HG02870 (cell line): ENCODE results near the gene STRADA.

ENCODE experiments used
- ATAC-seq: cut with Tn5 transposase; IDR thresholded peaks from one replicate; pipeline ENCODE4 v1.9.1; 2021; ENCODE audit warnings: mild to moderate bottlenecking, moderate library complexity; ENCODE audit not compliant: unreplicated experiment

STRADA gene

DNA sequence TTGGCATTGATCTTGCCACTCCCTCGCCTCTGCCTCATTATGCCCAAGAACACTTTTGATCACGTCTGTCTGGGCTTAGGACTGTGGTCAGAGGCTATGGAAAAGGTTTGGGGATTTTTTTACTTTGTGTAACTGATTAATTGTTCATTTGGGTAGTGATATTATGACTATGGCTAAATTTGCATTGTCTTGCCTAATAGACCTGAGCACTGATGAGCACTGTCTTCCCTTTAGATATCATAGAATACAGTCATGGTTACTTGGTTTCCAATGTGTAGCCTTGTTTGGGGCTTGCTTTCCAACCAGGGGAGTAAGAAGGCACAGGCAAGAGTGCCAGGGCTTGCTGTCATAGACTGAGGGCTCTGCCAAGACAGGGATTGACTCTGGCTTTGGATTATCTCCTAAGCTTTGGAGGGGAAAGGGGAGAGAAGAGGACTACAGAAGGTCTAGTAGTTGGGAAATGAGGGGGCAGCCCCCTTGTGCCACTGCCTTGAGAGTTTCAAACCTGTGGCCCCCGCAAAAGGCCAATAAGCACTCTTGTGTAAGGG is 55.4 kb downstream of the STRADA start:
- peak; percentile 51 for ATAC-seq

DNA sequence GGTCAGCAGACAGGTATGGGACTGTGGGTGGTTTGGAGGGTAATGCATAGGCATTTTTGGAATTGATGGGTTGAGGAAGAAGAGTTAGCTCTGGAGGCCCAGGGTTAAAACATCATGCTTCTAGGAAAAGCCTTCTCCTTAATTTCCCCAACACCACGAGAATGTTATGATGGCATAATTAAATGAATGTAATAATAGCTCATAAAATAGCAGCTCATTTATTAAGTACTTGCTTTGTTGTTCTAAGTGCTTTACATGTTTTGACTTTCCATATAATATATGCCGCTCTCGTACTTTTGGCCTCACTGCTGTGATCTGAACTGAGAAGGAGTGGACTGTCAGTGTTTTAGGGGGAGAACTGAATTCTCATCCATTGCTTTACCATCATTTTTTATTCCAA is 56.0 kb downstream of the STRADA start:
- ATAC-seq: no peak

DNA sequence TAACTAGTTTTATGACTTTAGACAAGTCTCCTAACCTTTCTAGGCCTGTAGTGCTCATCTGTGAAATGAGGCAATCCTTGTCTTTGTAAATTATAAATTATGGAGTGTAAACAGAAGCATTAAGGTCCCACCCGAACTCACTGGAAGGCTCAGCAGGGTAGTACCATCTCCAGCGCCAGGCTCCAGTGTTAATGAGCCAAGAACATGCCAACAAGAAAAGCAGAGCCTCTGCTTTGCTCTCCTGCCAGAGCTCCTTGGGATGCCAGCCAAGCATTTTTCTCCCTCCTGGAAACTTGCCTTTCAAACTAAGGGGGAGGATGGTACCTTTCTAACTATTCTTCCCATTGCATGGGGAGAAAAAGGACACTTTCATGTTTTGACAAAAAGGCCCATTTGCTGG is 56.6 kb downstream of the STRADA start:
- ATAC-seq: no peak

DNA sequence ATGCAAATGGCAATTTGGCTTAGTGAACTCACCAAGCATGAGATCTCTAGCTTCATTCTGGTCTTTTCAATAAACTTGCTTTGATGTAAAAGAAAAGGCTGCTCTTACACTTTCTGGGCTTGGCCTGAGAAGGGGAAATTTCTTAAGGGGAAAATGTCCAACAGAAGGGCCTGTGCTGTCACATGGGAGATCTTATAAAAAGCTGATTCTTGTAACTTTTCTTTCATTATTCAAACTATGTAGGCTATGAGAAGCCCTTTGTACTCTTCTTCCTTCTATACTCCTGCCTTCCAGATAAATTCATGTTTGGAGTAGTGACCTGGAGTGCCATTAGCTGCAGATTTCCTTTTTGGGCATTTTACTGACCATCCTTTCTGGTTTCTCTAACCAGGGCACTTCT is 58.6 kb downstream of the STRADA start:
- ATAC-seq: no peak

DNA sequence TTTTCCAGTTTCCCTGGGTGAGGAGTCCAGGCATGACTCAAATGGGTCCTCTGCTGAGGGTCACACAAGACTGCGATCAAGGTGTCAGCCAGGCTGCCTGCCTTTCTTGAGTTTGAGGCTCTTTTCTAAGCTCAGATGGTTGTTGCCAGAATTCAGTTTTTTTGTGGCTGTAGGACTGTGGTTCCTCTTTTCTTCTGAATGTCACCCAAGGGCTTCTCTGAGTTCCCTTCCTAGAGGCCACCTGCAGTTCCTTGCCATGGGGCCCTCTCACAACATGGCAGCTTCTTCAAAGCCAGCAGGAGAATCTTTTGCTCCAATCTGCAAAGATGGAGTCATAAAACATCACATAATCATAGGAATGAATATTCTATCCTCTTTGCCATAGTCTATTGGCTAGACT is 59.2 kb downstream of the STRADA start:
- no peak for ATAC-seq

DNA sequence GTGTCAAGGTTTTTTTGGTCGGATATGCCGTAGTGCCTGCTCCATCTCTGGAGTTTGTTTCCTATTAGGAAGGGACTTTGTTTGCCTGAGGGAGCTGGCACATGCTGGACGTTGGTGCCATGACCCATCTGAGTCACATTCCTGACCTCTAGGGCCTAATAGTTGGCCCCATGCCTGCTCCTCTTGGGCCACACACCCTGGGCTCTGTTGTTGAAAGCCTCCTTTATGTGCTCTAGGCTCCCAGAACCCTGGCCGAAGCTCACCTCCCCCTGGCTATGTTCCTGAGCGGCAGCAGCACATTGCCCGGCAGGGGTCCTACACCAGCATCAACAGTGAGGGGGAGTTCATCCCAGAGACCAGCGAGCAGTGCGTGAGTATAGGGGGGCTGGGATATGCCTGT is 60.1 kb downstream of the STRADA start:
- ATAC-seq: no peak

DNA sequence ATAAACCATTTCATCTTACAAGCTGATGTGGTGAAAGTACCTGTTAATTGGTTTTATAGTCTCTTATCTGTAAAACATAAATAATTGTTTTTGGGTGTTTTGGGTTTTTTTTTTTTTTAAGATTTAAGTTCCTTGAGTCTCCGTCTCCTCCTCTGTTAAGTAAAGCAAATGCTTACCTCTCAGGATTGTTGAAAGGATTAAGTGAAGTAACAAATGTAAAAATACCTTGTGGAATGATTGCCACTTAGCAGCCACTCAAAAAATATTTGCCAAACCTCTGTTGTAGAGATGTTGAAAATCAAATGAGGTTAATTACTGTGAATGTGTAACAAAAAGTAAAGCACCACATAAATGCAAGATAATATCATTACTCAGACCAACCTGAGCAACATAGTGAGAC is 60.9 kb downstream of the STRADA start:
- no peak for ATAC-seq

DNA sequence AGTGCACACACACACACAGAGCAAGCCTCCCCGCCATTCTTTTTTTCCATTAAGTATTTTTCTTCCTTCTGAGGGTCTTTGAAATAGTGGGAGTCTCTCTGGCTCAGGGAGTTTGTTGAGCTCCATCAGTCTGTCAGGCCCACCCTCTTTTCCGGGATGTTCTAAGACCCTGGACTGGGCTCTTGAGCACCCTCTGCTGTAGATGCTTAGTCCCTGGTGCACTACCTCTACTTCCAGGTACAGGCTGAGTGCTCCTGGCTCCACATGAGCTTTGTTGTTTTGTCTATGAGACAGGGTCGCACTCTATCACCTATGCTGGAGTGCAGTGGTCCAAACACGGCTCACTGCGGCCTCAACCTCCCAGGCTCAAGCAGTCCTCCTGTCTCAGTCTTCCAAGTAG is 62.4 kb downstream of the STRADA start:
- ATAC-seq: no peak

DNA sequence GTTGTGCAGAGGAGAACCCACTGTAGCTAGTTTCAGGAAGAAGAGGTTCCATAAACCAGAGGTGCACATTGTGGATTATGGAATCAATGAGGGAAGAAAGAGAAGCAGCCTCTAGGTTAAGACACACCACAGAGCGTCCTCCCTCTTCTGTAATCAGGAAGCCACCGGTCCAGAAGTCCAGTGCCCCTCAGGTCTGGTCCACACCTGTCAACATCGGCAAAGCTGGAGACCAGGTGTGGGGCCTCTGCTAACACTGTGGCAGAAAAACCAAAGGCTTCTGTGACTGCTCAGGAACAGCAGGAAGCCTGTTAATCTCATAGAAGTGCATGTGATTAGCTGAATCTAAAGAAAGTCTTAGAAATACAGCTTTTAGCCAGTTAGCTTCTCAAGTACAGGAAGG is 65.0 kb downstream of the STRADA start:
- no peak for ATAC-seq

DNA sequence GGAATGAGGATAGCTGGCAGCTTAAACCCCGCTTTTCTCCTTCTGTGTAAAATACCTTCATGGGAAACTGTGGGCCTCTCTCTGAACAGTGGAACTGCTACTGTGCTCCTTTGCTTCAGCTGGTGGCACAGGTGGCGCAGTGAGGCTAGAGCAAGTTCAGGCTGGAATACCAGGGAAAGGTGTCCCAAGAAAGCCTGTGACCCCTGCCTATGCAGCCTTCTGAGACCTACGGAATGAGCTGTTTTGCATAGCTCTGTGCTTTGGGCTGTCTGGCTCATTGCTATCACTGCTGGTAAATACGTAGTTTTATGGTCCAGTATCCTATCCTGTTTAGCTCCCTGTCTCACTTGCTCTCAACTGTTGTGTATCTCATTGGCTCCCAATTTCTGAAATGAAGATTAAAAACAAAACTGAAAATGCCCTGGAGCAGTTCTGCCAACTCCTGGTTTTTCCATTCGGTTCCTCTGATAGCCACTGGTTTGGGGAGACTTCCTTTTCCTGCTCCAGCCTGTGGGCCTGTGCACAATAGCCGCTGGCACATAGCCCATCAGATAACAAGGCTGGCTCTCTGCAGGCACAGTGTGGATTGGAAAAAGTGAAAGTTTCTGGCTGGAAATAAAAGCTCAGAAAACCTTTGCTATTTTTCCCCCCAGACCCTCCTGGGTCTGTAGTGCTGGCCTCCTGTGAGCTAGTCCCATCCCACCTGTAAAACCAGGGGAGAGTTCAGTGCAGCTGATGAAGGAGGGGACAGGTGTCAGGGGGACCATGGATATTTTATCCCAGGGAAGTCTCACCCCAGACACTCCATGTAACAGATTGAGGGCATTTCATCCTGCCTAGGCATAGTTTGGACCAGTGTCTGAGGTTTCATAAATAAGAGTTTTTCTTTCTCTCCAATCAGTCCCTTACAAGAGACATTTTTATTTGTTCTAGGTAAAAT is 65.7 kb downstream of the STRADA start:
- ATAC-seq: no peak

DNA sequence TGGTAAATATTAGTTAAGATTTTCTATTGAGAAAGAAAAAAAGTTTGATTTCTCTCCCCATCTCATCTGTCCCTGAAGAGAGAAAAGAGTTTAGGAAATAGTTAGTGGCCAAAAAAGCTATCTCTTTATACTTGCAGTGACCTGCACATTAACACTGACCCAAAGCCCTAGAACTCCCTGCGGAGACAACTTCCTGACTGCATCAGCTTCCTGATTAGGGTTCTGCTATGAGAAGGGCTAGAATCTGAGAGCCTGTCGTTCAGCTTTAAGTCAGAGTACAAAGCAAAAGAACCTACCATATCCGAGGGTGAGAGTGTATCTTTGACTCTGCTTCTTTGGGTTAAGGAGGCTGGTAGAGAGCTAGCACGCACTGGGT is 66.4 kb downstream of the STRADA start:
- no peak for ATAC-seq

DNA sequence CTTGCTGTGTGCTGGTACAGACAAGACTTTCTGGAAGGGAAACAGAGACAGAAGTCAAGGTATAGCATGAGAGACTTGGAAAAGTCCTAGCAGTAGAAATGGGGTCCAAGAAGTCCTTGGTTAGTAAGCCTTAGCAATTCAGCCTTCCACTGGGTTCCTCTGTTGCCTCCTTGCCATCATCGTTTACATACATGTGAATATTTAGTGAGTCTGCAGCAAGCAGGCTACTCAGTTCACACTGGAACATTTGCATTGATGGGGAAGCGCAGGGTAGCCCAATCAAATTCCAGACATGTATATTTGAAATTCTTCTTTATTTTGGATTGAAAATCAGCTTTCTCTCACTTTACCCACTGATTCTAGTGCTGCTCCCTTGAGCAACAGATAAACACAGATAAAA is 68.7 kb downstream of the STRADA start:
- no peak for ATAC-seq

DNA sequence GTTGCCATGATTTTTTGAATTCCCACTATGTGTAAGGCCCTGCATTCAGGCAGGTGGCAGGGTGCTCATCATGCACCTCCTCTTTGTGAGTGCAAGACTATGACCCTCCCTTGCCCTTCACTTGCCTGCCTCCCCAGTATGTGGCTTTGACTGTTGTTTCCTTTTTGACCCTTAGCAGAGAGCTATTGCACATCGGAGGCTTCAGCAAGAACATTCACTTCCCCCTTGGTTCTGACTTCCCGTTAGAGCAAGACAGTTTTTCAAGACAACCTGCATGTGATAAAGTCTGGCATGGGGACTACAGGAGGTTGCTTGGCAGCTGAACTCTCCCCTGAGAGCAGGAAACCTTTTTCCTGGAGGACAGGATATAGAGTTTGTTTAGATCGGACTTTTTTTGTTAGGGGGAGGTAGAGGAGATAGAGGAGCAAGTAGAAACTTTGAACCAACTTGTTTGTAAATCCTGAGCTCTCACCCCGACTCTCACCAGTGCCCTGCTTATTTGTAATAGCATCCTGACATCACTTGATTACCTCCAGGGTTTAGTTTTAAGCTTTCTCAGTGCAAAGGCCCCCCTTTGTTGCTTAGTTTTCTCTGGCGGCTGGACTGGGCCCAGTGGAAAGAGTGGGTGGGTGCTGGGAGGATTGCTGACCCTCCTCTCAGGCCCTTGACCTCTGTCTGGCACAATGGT is 75.9 kb downstream of the STRADA start:
- no peak for ATAC-seq

DNA sequence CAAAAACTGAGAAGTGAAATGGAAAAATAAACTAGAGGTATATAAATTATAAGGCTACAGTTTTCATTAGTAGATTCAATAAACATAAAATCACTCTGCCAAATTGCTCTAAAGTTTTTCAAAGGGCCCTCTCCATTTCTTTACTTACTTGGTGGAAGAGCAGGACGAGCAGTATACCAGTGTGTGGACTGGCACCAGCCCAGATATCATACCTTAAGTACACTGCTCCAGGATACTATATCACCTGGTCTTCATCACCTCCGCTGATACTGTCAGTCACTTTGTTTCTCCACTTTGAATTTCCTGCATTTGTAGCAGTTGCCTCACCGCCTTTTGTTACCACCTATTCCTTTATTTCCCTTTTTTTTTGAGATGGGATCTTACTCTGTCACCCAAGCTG is 81.7 kb downstream of the STRADA start:
- ATAC-seq: no peak

DNA sequence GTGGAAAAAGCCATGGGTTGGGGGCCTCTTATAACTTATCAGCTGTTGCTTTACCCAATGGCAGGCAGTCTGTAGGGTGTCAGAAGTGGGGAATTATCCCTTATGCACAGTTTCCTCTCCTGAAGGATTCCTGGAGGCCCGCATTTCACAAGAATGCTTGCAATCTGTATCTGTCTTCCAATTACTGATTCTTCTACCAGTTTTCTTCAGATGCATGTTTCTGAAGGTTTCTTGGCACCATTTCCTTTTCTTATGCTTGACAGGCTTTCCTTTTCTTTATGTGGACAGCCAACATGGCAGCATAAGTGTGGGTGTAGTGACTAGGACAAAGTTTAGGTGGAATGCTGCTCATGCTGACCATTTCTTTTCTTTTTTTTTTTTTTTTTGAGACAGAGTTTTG is 83.2 kb downstream of the STRADA start:
- ATAC-seq: no peak

DNA sequence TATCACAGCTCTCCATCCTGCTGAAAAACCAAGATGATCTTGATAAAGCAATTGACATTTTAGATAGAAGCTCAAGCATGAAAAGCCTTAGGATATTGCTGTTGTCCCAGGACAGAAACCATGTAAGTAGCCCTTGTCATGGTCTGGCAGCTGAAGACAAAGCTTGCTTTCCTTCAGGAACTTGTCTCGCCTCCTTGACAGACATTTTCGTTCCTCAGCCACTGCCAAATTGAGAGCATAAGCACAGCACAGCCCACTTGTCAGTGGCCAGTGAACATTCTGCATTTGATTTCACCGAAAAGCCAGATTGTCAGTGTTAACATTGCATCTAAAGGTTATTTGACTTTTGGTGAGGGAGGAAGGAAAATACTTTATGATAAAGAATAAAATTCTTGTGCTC is 83.8 kb downstream of the STRADA start:
- no peak for ATAC-seq

DNA sequence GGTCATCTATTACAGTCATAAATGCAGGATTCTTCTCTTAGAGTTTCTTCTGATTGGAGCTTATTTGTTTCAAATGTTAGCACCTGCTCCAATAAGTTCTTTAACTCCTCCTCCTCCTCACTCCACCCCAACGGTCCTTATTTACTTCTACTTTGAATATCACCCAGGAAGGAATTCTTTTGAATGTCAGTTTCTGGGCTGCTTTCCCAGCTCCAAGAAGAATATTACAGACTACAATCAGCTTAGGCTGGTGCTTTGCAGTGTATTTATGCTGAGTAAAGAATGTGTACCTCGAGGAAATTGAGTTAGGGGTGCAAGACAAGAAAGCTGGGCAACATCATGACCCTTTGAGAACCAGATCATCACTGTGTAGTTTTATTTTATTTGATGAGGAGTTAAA is 88.5 kb downstream of the STRADA start:
- ATAC-seq: no peak
